HG03135 (cell line): Measurements from ENCODE around the gene SLC38A1.

Experiments used
- ATAC-seq: cut with Tn5 transposase; IDR thresholded peaks from one replicate; pipeline ENCODE4 v1.9.1; 2021; ENCODE audit warnings: mild to moderate bottlenecking, moderate library complexity; ENCODE audit not compliant: unreplicated experiment

The SLC38A1 gene

GRCh38 chr12:46234000-46234399 is 34.8 kb downstream of the SLC38A1 start:
- ATAC-seq, result no peak

- no peak for ATAC-seq
Measured at GRCh38 chr12:46233423-46233822, 35.4 kb downstream of the SLC38A1 start.

GRCh38 chr12:46230983-46231382 is 37.9 kb downstream of the SLC38A1 start:
- no peak for ATAC-seq

GRCh38 chr12:46230306-46230705 is 38.5 kb downstream of the SLC38A1 start:
- no peak for ATAC-seq

GRCh38 chr12:46227616-46228015 is 41.2 kb downstream of the SLC38A1 start:
- no peak for ATAC-seq

- no peak for ATAC-seq
Measured at GRCh38 chr12:46224386-46224785, 44.5 kb downstream of the SLC38A1 start.

- ATAC-seq, result no peak
Measured at GRCh38 chr12:46223047-46223446, 45.8 kb downstream of the SLC38A1 start.

GRCh38 chr12:46222636-46223035 is 46.2 kb downstream of the SLC38A1 start:
- ATAC-seq, result no peak

GRCh38 chr12:46221255-46222128 is 47.4 kb downstream of the SLC38A1 start:
- no peak for ATAC-seq

- no peak for ATAC-seq
Measured at GRCh38 chr12:46219877-46220655, 48.8 kb downstream of the SLC38A1 start.

GRCh38 chr12:46219132-46219876 is 49.5 kb downstream of the SLC38A1 start:
- ATAC-seq, result no peak

- ATAC-seq, result no peak
Measured at GRCh38 chr12:46218322-46219095, 50.3 kb downstream of the SLC38A1 start.

- peak; percentile 58 for ATAC-seq
Measured at GRCh38 chr12:46217541-46218321, 51.1 kb downstream of the SLC38A1 start.

GRCh38 chr12:46214668-46215436 is 54.0 kb downstream of the SLC38A1 start:
- peak; percentile 66 for ATAC-seq

GRCh38 chr12:46212108-46212982 is 56.5 kb downstream of the SLC38A1 start:
- ATAC-seq, result no peak

GRCh38 chr12:46210873-46211439 is 57.9 kb downstream of the SLC38A1 start:
- no peak for ATAC-seq
